Stimulated activated CD4-positive, alpha-beta T cell treated with anti-CD3 and anti-CD28 coated beads, Interleukin-4, amount 100 ng/mL, for 24 hours (primary cell): ENCODE results near the gene ARHGEF17.

Experiments used
- DNase-seq: peaks from one replicate; pipeline ENCODE4 v3.0.0-alpha.2; 2020

Gene ARHGEF17

GRCh38 chr11:73295241-73295995 is 12.7 kb upstream of the ARHGEF17 start:
- peak; percentile 78 for DNase-seq

- no peak for DNase-seq
Measured at GRCh38 chr11:73295996-73296318, 12.1 kb upstream of the ARHGEF17 start.

GRCh38 chr11:73296501-73297230 is 11.4 kb upstream of the ARHGEF17 start:
- no peak for DNase-seq

GRCh38 chr11:73297231-73297590 is 10.9 kb upstream of the ARHGEF17 start:
- DNase-seq = no peak

DNA sequence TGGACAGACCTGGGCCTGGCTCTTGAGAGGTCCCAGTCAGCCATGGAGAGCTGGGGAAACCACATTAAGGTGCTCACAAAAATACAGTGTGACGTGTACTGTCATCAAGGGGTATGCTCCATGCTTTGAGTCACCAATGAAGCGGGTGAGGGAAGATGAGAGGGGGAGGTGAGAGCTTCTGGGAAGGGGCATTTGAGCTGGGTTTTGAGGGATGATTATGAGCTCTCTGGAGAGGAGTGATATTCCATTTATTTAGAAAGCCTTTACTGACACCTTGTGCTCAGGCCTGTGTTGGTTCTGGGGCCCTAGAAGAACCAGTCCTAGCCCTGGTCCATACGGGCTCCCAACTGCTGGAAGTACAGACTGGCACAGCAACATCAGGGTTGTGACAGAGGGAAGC is 10.4 kb upstream of the ARHGEF17 start:
- DNase-seq = no peak

DNA sequence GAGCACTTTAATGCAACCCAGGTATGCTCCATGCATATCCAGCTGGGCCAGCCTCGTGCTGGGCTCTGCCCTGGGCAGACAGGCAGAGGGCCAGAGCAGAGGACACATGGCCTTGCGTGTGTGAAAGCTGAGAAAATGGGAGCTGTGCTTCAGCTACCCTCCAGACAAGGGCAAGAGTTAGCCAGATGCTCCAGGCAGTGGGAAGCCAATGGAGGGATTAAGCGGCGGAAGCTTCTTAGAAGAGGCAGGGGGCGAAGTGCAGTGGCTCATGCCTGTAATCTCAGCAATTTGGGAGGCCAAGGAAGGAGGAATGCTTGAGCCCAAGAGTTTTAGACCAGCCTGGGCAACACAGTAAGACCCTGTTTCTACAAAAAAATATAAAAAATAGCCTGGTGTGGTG is 9.8 kb upstream of the ARHGEF17 start:
- DNase-seq = no peak

- no peak for DNase-seq
Measured at GRCh38 chr11:73299751-73300150, 8.3 kb upstream of the ARHGEF17 start.

DNA sequence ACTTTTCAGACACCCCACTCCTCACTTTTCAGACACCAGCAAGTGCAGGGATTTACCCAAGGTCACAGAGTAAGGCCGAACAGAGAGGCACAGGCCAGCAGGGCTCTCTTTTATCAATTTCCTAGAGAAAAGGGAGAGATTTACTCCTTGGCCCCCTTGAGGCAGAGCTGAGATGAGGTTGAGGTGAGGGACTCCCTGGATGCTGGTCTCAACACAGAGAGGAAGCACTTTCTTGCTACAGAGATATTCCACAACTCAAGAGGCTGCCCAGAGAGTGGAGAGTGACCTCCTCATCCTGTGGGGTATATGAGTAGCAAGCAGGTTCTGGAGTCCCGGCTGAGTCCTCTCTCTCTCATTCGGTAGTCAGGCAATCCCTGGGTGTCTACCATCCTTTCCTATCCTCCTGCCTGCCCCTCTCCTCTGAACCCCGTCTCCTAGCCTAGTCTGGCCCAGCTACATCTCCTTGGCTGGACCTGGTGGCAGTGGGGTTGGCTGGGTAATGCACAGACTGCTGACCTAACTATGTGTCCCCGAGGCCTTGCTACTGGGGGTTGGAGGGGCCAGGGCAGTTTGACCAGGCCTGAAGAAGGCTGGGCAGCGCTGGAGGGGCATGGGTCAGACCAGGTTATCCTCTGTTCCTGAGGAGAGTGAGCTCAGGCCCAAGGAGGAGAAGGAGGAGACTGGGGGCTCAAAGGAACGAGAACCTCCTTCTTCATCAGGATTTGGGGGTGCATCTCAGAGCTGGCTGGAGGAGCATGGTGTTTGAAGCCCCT is 1.8 kb upstream of the ARHGEF17 start:
- no peak for DNase-seq

GRCh38 chr11:73306977-73307322 is 1.1 kb upstream of the ARHGEF17 start:
- DNase-seq = no peak

GRCh38 chr11:73307323-73308002 is 613 bp upstream of the ARHGEF17 start:
- peak; percentile 92 for DNase-seq

DNA sequence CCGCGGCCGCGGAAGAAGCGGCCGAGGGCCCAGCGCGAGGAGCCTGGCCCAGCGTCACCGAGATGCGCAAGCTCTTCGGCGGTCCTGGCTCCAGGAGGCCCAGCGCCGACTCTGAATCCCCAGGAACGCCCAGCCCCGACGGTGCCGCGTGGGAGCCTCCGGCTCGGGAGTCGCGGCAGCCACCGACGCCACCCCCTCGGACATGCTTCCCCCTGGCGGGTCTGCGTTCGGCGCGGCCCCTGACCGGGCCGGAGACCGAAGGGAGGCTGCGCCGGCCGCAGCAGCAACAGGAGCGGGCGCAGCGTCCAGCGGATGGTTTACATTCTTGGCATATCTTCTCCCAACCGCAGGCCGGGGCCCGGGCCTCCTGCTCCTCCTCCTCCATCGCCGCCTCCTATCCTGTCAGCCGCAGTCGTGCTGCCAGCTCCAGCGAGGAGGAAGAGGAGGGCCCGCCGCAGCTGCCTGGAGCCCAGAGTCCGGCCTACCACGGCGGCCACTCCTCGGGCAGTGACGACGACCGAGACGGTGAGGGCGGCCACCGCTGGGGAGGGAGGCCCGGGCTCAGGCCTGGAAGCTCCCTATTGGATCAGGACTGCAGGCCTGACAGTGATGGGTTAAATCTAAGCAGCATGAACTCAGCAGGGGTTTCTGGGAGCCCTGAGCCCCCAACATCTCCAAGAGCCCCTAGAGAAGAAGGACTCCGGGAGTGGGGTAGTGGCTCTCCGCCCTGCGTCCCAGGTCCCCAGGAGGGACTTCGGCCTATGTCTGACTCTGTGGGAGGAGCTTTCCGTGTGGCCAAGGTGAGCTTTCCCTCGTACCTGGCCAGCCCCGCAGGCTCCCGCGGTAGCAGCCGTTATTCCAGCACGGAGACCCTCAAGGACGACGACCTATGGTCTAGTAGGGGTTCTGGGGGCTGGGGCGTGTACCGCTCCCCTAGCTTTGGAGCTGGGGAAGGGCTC is 1.2 kb downstream of the ARHGEF17 start:
- no peak for DNase-seq

GRCh38 chr11:73310076-73310475 is 2.0 kb downstream of the ARHGEF17 start:
- no peak for DNase-seq

- DNase-seq = no peak
Measured at GRCh38 chr11:73310661-73311393, 2.8 kb downstream of the ARHGEF17 start.

- DNase-seq = no peak
Measured at GRCh38 chr11:73311394-73311869, 3.4 kb downstream of the ARHGEF17 start.

DNA sequence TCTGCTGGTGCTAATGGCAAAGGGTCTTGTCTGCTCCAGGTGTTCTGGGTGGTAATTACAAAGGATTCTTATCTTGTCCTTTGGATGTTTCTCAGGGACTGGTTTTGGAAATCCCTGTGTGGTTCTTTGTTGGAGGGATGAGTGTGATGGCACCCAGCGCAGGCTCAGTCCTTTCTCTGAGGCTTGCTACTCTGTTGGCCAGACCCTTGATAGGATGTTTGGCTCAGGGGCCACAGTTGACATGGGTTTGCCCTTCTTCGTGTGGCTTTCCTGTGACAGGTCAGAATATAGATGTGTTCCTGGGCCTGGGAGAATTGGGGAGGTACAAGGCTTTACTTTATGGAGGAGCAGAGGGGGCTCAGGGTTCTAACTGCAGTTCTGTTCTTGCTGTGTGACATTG is 4.0 kb downstream of the ARHGEF17 start:
- no peak for DNase-seq

- DNase-seq = no peak
Measured at GRCh38 chr11:73312851-73313327, 4.8 kb downstream of the ARHGEF17 start.

GRCh38 chr11:73313652-73314051 is 5.6 kb downstream of the ARHGEF17 start:
- DNase-seq = no peak

DNA sequence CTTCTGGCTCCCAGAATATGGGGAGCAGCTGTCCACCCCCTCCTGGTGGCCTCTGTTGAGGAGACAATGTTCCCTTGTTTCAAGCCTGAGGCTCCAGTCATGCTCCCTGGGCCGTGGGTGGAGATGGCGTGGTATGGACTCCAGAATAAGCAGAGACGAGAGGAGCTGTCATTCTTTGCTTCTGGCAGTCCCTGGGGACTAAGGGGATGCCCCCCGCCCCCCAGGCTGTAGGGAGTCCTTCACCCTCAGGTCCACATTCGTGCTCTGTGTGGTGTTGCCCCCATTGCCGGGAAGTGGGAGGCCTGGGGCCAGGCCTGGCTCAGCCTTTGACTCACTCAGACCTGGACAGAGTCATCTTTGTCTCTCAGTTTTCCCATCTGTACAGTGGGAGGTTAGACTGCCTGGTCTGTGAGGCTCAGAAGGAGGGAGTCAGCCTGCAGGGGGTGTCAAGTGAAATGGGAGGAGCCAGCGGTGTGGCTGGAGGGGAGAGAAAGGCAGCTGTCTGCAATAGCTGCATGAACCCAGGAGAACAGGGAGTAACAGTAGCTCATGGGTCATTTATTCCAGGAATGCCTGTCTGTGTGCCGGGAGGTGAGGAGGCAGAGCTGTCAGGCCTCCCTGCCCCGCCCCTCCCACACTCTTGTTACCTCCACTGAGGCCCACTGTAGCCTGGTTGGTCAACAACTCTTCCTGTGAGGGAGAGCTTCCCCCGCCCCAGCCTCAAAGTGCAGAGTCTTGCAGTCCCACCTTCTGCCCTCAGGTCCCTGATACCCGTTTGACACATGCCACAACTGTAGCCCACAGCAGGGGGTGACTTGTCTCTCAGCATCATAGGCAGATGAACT is 6.3 kb downstream of the ARHGEF17 start:
- DNase-seq = no peak

GRCh38 chr11:73315293-73316020 is 7.4 kb downstream of the ARHGEF17 start:
- no peak for DNase-seq

DNA sequence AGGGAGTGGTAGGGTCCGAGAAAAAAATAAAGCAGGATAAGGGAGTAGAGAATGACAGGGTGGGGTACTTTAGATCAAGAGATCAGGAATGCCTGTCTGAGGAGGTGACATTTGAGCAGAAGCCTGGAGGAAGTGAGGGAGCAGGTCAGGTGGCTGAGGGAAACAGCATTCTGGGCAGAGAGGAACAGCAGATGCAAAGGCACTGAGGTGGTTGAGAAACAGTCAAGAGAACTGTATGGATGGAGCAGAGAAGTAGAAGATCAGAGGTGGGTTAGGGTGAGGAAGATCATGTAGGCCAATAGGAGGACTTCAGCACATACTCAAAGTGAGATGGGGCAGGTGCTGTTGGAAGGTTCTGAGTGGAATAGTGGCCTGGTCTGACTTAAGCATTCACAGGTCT is 8.3 kb downstream of the ARHGEF17 start:
- DNase-seq = no peak
